PC-9 (cell line): ENCODE results near the gene LRRC74A.

ENCODE experiments used
- CTCF ChIP-seq: fragments of 200-600 bp; sonication (generic); conservative IDR thresholded peaks from 2 replicates; pipeline ENCODE4 v1.6.1; 2017; ENCODE audit warnings: mixed run types, antibody characterized with exemption, mild to moderate bottlenecking, moderate library complexity
- EZH2 ChIP-seq: fragments of 200-600 bp; sonication (generic); IDR thresholded peaks from 2 replicates; pipeline ENCODE4 v1.8.0; 2017; ENCODE audit warnings: antibody characterized with exemption, low read depth

- TF ChIP-seq CTCF (no peak), EZH2 (no peak)
Measured at GRCh38 chr14:76916040-76916715, 90.0 kb downstream of the LRRC74A start.
